HCT116 (cell line): Measurements from ENCODE around the gene GCSAM. TPM values are rescaled to one million over a fixed set of nuclear protein-coding genes. Genes with fewer than 3 reads are reported as not detected.

ENCODE experiments used
- ATAC-seq: fragments of 200-7000 bp; cut with Tn5 transposase; 2 replicates; pipeline ENCODE4 v1.9.1; 2020; ENCODE audit warnings: mild to moderate bottlenecking, moderate library complexity
- BruUV-seq: library from RNA; stranded (reverse); fragments of 400-500 nt; replicated peaks from 2 replicates; lab custom pipeline; 2021; lab: Mats Ljungman, UMichigan
- CTCF ChIA-PET: fragments of 300-600 bp; sonication (Branson Sonifier 250); formaldehyde crosslinking; loops from one replicate; lab custom pipeline; 2021; ENCODE audit warnings: antibody characterized with exemption; lab: Charles Lee
- POLR2A ChIA-PET: fragments of 300-600, 350-600 bp; sonication (Branson Sonifier 250); formaldehyde crosslinking; loops from one replicate; lab custom pipeline; 2021; ENCODE audit warnings: antibody characterized with exemption; lab: Charles Lee
- RAD21 ChIA-PET, 2 experiments: fragments of 300-600 bp; sonication (Branson Sonifier 250); formaldehyde crosslinking; loops; one replicate each; lab custom pipeline; 2023; ENCODE audit warnings: low total read pairs in 2 of 2; ENCODE audit not compliant: uncharacterized antibody in 2 of 2, unreplicated experiment in 2 of 2, low non-redundant PET in 1 of 2; lab: Charles Lee
- DNase-seq: peaks from one replicate; pipeline ENCODE4 v3.0.0-alpha.2; 2010; ENCODE audit warnings: low read depth, low spot score
- H2AFZ ChIP-seq: fragments of 200-600 bp; shearing (Covaris generic), sonication (generic); 2 replicates; pipeline ENCODE4 v1.6.1; 2017; ENCODE audit warnings: low read depth, mixed run types, mixed read lengths, antibody characterized with exemption, low read length; ENCODE audit not compliant: poor library complexity, severe bottlenecking
- H3K27ac ChIP-seq: 2 replicates; pipeline ENCODE4 v1.5.1; 2012; ENCODE audit warnings: low read depth, low read length
- H3K27me3 ChIP-seq: fragments of 200-600 bp; sonication (generic); 2 replicates; pipeline ENCODE4 v1.6.1; 2016; ENCODE audit warnings: mixed run types, low read length, mixed read lengths; ENCODE audit not compliant: insufficient read depth
- H3K36me3 ChIP-seq, 2 experiments: fragments of 200-500 bp in 1 of 2; fragments of 200-600 bp in 1 of 2; sonication (Bioruptor generic) in 1 of 2; sonication (generic) in 1 of 2; 2 replicates each; pipeline versions ENCODE4 v1.5.1 to v1.6.1; 2014 to 2016; ENCODE audit warnings: low read length in 2 of 2, inconsistent platforms in 1 of 2, mixed read lengths in 1 of 2, mixed run types in 1 of 2; ENCODE audit not compliant: insufficient read depth in 2 of 2, control insufficient read depth in 1 of 2
- H3K4me1 ChIP-seq, 2 experiments: fragments of 200-600 bp in 1 of 2; sonication (generic) in 1 of 2; 2 replicates each; pipeline versions ENCODE4 v1.5.1 to v1.6.1; 2012 to 2017; ENCODE audit warnings: low read length in 2 of 2, inconsistent platforms in 1 of 2, mild to moderate bottlenecking in 1 of 2, mixed read lengths in 1 of 2, mixed run types in 1 of 2, moderate library complexity in 1 of 2; ENCODE audit not compliant: insufficient read depth in 2 of 2, control insufficient read depth in 1 of 2
- H3K4me2 ChIP-seq: fragments of 200-600 bp; sonication (generic); 2 replicates; pipeline ENCODE4 v1.6.1; 2017; ENCODE audit warnings: mixed run types, low read length, mixed read lengths
- H3K4me3 ChIP-seq, 2 experiments: fragments of 200-600 bp in 1 of 2; sonication (generic) in 1 of 2; replicated peaks in 1 of 2; 2 replicates each; pipeline ENCODE4 v1.5.1; 2011 to 2016; ENCODE audit warnings: low read length in 2 of 2, control low read depth in 1 of 2, low read depth in 1 of 2, mild to moderate bottlenecking in 1 of 2, mixed read lengths in 1 of 2, mixed run types in 1 of 2
- H3K79me2 ChIP-seq: fragments of 200-600 bp; sonication (generic); 2 replicates; pipeline ENCODE4 v1.6.1; 2017; ENCODE audit warnings: mild to moderate bottlenecking, mixed run types, low read length, moderate library complexity, mixed read lengths; ENCODE audit not compliant: insufficient read depth
- H3K9ac ChIP-seq: fragments of 200-600 bp; sonication (generic); 2 replicates; pipeline ENCODE4 v1.6.1; 2016; ENCODE audit warnings: low read length, mixed read lengths
- H3K9me2 ChIP-seq: fragments of 200-600 bp; sonication (generic), shearing (Covaris generic); 2 replicates; pipeline ENCODE4 v1.6.1; 2017; ENCODE audit warnings: mixed run types, mild to moderate bottlenecking, moderate library complexity; ENCODE audit not compliant: insufficient read depth
- H3K9me3 ChIP-seq, 2 experiments: fragments of 200-500 bp in 1 of 2; fragments of 200-600 bp in 1 of 2; sonication (Bioruptor generic) in 1 of 2; sonication (generic) in 1 of 2; 2 replicates each; pipeline ENCODE4 v1.6.1; 2014 to 2017; ENCODE audit warnings: low read length in 2 of 2, mixed read lengths in 2 of 2, inconsistent platforms in 1 of 2, low read depth in 1 of 2, mild to moderate bottlenecking in 1 of 2, mixed run types in 1 of 2, moderate library complexity in 1 of 2; ENCODE audit not compliant: control insufficient read depth in 1 of 2, insufficient read depth in 1 of 2
- H4K20me1 ChIP-seq: fragments of 200-600 bp; sonication (generic), shearing (Covaris generic); 2 replicates; pipeline ENCODE4 v1.6.1; 2017; ENCODE audit warnings: mixed run types, mild to moderate bottlenecking, moderate library complexity; ENCODE audit not compliant: insufficient read depth
- CBX3 ChIP-seq: IDR thresholded peaks from 2 replicates; pipeline ENCODE4 v1.6.1; 2012; ENCODE audit warnings: low read depth
- CEBPB ChIP-seq: IDR thresholded peaks from 2 replicates; pipeline ENCODE4 v1.6.1; 2012; ENCODE audit warnings: low read depth
- EGR1 ChIP-seq: IDR thresholded peaks from 2 replicates; pipeline ENCODE4 v1.6.1; 2012; ENCODE audit warnings: low read depth
- ELF1 ChIP-seq: IDR thresholded peaks from 2 replicates; pipeline ENCODE4 v1.6.1; 2012; ENCODE audit warnings: low read depth, borderline replicate concordance
- FOSL1 ChIP-seq: IDR thresholded peaks from 2 replicates; pipeline ENCODE4 v1.6.1; 2012; ENCODE audit warnings: low read depth
- JUND ChIP-seq: IDR thresholded peaks from 2 replicates; pipeline ENCODE4 v1.6.1; 2012
- POLR2A ChIP-seq: IDR thresholded peaks from 2 replicates; pipeline ENCODE4 v1.7.0; 2011; ENCODE audit warnings: borderline replicate concordance; ENCODE audit not compliant: insufficient read depth, insufficient read length; ENCODE audit errors: extremely low read depth
- POLR2AphosphoS5 ChIP-seq: IDR thresholded peaks from 2 replicates; pipeline ENCODE4 v1.6.1; 2011; ENCODE audit warnings: mild to moderate bottlenecking, low read depth, low read length, moderate library complexity
- RAD21 ChIP-seq: IDR thresholded peaks from 2 replicates; pipeline ENCODE4 v1.6.1; 2012; ENCODE audit warnings: low read depth, mild to moderate bottlenecking
- SIN3A ChIP-seq: IDR thresholded peaks from 2 replicates; pipeline ENCODE4 v1.6.1; 2012; ENCODE audit warnings: low read depth
- SP1 ChIP-seq: IDR thresholded peaks from 2 replicates; pipeline ENCODE4 v1.6.1; 2012; ENCODE audit warnings: low read depth
- SRF ChIP-seq: IDR thresholded peaks from 2 replicates; pipeline ENCODE4 v1.6.1; 2012; ENCODE audit warnings: low read depth
- TCF7L2 ChIP-seq: IDR thresholded peaks from 2 replicates; pipeline ENCODE4 v1.7.0; 2011; ENCODE audit warnings: borderline replicate concordance, inconsistent platforms; ENCODE audit not compliant: insufficient read depth, insufficient read length; ENCODE audit errors: extremely low read depth
- YY1 ChIP-seq: IDR thresholded peaks from 2 replicates; pipeline ENCODE4 v1.6.1; 2011; ENCODE audit warnings: low read length, low read depth, moderate library complexity, mild to moderate bottlenecking; ENCODE audit not compliant: insufficient replicate concordance; ENCODE audit errors: extremely low read depth
- ZFX ChIP-seq: fragments of 450-650 bp; IDR thresholded peaks from 2 replicates; pipeline ENCODE4 v1.6.1; 2017
- ZNF274 ChIP-seq: fragments of 200-500 bp; sonication (Bioruptor generic); IDR thresholded peaks from 2 replicates; pipeline ENCODE4 v1.6.1; 2014; ENCODE audit warnings: mild to moderate bottlenecking, low read depth, low read length, inconsistent platforms
- intact Hi-C: fragments of 100-400 bp; cut with micrococcal nuclease; formaldehyde crosslinking; loops from 2 replicates; pipeline ENCODE4 v1.10.0; 2022
- total RNA-seq: library from RNA; stranded (reverse); gene quantifications from one replicate; pipeline ENCODE4 v1.2.1, GENCODE V29; 2021; ENCODE audit not compliant: unreplicated experiment
- TF ChIP-seq, protein P1 (sequence below): IDR thresholded peaks from 2 replicates; pipeline ENCODE4 v1.6.1; 2012
- TF ChIP-seq, protein P2 (sequence below), 3 experiments: fragments of 200-600 bp in 1 of 3; sonication (generic) in 1 of 3; IDR thresholded peaks in 2 of 3; conservative IDR thresholded peaks in 1 of 3; 2 replicates each; pipeline ENCODE4 v1.5.1; 2012 to 2017; ENCODE audit warnings: low read depth in 2 of 3, low read length in 2 of 3, antibody characterized with exemption in 1 of 3, borderline replicate concordance in 1 of 3, control low read depth in 1 of 3, mild to moderate bottlenecking in 1 of 3, mixed read lengths in 1 of 3, mixed run types in 1 of 3, moderate library complexity in 1 of 3; ENCODE audit not compliant: insufficient read depth in 1 of 3
- TF ChIP-seq, protein P3 (sequence below): IDR thresholded peaks from 2 replicates; pipeline ENCODE4 v1.6.1; 2012; ENCODE audit warnings: low read depth
- TF ChIP-seq, protein P4 (sequence below): IDR thresholded peaks from 2 replicates; pipeline ENCODE4 v1.6.1; 2012

Gene GCSAM
- total RNA-seq, 1 experiment from 2014 or later = not detected

DNA sequence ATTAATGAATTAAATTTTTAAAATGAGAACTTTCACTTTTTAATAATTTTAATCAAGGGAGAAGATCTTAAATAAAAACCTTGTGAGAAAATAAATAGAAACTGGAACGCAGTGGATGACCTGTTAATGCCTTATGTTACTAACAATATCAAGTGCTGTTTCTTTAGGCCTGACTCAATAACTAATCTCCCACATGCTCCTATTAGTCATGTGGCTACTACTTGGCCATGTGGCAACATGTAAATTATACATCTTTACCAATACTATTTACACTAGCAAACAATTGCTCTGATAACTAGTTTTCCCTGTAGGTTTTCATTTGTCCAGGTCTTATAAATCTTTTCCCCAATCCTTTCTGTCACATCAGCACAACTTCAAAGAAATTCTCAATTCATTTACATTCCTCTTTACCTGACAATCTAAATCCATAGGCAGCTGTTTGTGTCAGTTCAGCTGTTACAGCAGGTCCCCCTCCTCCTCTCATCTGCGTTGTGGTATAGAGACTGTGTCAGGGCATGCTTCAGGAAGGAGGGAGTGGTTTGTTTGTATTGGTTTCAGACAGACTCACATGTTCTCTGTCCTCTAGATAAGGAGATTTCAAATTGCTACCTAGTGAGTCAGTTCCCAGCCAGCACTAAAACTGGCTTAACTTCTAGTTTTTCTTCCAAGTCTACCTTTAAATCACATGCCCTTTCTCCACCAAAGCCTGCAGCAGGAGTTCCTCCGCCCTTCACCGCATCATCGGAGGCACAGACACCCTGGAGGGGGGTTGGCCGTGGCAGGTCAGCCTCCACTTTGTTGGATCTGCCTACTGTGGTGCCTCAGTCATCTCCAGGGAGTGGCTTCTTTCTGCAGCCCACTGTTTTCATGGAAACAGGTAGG is 58.2 kb downstream of the GCSAM start:
- Histone ChIP-seq H3K79me2 (no peaks in the 10 kb centered on the region), H3K9me3 (no peaks in the 10 kb centered on the region), H3K4me2 (peak overlapping the region; percentile 79), H3K36me3 (no peaks in the 10 kb centered on the region), H3K4me1 (peaks cover 18 to 21% of the 10 kb centered on the region in 2 experiments), H3K4me3 (peak overlapping the region; percentile 19 to 43), H4K20me1 (no peaks in the 10 kb centered on the region), H3K27ac (peak overlapping the region; percentile 37), H3K9me2 (no peaks in the 10 kb centered on the region), H3K9ac (peak overlapping the region; percentile 33), H2AFZ (peak overlapping the region; percentile 97), H3K27me3 (no peaks in the 10 kb centered on the region)
- DNase-seq = peak; percentile 74
- no TSS peak for BruUV-seq
- POLR2A ChIA-PET = no interaction called here
- RAD21 ChIA-PET = no interaction called here
- CTCF ChIA-PET = no interaction called here
- intact Hi-C loops = no loop called here
- ATAC-seq = peak; percentile 95
- TF ChIP-seq FOSL1 (peak; percentile 60), ZFX (no peak), POLR2A (no peak), TCF7L2 (no peak), SRF (peak; percentile 31; the same call in 1 of the 2 replicates), RAD21 (no peak), EGR1 (no peak), SIN3A (peak; percentile 66), POLR2AphosphoS5 (peak; percentile 22; the same call in 1 of the 2 replicates), YY1 (no peak), ELF1 (no peak), ZNF274 (no peak), CEBPB (no peak), CBX3 (peak; percentile 70; the same call in 1 of the 2 replicates), JUND (peak; percentile 74), SP1 (peak; percentile 61)
- TF ChIP-seq, protein P1, sequence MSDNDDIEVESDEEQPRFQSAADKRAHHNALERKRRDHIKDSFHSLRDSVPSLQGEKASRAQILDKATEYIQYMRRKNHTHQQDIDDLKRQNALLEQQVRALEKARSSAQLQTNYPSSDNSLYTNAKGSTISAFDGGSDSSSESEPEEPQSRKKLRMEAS = peak; percentile 78
- TF ChIP-seq, protein P2, sequence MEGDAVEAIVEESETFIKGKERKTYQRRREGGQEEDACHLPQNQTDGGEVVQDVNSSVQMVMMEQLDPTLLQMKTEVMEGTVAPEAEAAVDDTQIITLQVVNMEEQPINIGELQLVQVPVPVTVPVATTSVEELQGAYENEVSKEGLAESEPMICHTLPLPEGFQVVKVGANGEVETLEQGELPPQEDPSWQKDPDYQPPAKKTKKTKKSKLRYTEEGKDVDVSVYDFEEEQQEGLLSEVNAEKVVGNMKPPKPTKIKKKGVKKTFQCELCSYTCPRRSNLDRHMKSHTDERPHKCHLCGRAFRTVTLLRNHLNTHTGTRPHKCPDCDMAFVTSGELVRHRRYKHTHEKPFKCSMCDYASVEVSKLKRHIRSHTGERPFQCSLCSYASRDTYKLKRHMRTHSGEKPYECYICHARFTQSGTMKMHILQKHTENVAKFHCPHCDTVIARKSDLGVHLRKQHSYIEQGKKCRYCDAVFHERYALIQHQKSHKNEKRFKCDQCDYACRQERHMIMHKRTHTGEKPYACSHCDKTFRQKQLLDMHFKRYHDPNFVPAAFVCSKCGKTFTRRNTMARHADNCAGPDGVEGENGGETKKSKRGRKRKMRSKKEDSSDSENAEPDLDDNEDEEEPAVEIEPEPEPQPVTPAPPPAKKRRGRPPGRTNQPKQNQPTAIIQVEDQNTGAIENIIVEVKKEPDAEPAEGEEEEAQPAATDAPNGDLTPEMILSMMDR (IDR thresholded peaks at IDR 0.05 in 2 of 3, conservative IDR thresholded peaks at IDR 0.05 in 1 of 3; ENCODE audit: borderline replicate concordance in 1 of 3, insufficient read depth in 1 of 3, low read depth in 2 of 3, low read length in 2 of 3) = no peak
- TF ChIP-seq, protein P3, sequence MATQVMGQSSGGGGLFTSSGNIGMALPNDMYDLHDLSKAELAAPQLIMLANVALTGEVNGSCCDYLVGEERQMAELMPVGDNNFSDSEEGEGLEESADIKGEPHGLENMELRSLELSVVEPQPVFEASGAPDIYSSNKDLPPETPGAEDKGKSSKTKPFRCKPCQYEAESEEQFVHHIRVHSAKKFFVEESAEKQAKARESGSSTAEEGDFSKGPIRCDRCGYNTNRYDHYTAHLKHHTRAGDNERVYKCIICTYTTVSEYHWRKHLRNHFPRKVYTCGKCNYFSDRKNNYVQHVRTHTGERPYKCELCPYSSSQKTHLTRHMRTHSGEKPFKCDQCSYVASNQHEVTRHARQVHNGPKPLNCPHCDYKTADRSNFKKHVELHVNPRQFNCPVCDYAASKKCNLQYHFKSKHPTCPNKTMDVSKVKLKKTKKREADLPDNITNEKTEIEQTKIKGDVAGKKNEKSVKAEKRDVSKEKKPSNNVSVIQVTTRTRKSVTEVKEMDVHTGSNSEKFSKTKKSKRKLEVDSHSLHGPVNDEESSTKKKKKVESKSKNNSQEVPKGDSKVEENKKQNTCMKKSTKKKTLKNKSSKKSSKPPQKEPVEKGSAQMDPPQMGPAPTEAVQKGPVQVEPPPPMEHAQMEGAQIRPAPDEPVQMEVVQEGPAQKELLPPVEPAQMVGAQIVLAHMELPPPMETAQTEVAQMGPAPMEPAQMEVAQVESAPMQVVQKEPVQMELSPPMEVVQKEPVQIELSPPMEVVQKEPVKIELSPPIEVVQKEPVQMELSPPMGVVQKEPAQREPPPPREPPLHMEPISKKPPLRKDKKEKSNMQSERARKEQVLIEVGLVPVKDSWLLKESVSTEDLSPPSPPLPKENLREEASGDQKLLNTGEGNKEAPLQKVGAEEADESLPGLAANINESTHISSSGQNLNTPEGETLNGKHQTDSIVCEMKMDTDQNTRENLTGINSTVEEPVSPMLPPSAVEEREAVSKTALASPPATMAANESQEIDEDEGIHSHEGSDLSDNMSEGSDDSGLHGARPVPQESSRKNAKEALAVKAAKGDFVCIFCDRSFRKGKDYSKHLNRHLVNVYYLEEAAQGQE = no peak
- TF ChIP-seq, protein P4, sequence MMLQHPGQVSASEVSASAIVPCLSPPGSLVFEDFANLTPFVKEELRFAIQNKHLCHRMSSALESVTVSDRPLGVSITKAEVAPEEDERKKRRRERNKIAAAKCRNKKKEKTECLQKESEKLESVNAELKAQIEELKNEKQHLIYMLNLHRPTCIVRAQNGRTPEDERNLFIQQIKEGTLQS = no peak
